GM19043 (cell line): ENCODE results near the gene TANK.

ENCODE experiments used
- ATAC-seq: cut with Tn5 transposase; IDR thresholded peaks from one replicate; pipeline ENCODE4 v1.9.1; 2021; ENCODE audit warnings: low read depth; ENCODE audit not compliant: unreplicated experiment

The TANK gene

GRCh38 chr2:161223139-161223732, 63.0 kb downstream of the TANK start:
- no peak for ATAC-seq

GRCh38 chr2:161228511-161229240, 68.4 kb downstream of the TANK start:
- ATAC-seq: no peak

GRCh38 chr2:161230959-161231358, 70.7 kb downstream of the TANK start:
- ATAC-seq: no peak

GRCh38 chr2:161232571-161232970, 72.3 kb downstream of the TANK start:
- no peak for ATAC-seq

- ATAC-seq: peak; percentile 37
Measured at GRCh38 chr2:161233858-161234431, 73.7 kb downstream of the TANK start.

- no peak for ATAC-seq
Measured at GRCh38 chr2:161234627-161235026, 74.4 kb downstream of the TANK start.

GRCh38 chr2:161237392-161238264, 77.4 kb downstream of the TANK start:
- no peak for ATAC-seq

- no peak for ATAC-seq
Measured at GRCh38 chr2:161238265-161238559, 78.0 kb downstream of the TANK start.

- ATAC-seq: peak; percentile 21
Measured at GRCh38 chr2:161238560-161239325, 78.5 kb downstream of the TANK start.

- no peak for ATAC-seq
Measured at GRCh38 chr2:161239326-161240109, 79.3 kb downstream of the TANK start.

GRCh38 chr2:161241894-161242293, 81.7 kb downstream of the TANK start:
- no peak for ATAC-seq

- ATAC-seq: peak; percentile 37
Measured at GRCh38 chr2:161243312-161243711, 83.1 kb downstream of the TANK start.

- ATAC-seq: no peak
Measured at GRCh38 chr2:161243905-161244304, 83.7 kb downstream of the TANK start.

GRCh38 chr2:161244387-161245260, 84.4 kb downstream of the TANK start:
- peak; percentile 74 for ATAC-seq

GRCh38 chr2:161245261-161245553, 85.0 kb downstream of the TANK start:
- ATAC-seq: no peak

GRCh38 chr2:161245671-161246070, 85.4 kb downstream of the TANK start:
- no peak for ATAC-seq

- no peak for ATAC-seq
Measured at GRCh38 chr2:161246281-161246680, 86.1 kb downstream of the TANK start.

- ATAC-seq: peak; percentile 58
Measured at GRCh38 chr2:161250864-161251436, 90.7 kb downstream of the TANK start.
